DMS153 (cell line): Measurements from ENCODE around the gene TBC1D8.
A peak's percentile ranks its signal among the peaks of the same experiment; 100 is the strongest.

Source experiments
- DNase-seq: peaks from one replicate; lab custom pipeline; 2025; lab: John Stamatoyannopoulos, UW

Gene TBC1D8

GRCh38 chr2:101135412-101136296 lies 15.5 kb downstream of the TBC1D8 start:
- DNase-seq, result no peak

- no peak for DNase-seq
Measured at GRCh38 chr2:101133492-101134100, 17.6 kb downstream of the TBC1D8 start.

- DNase-seq, result no peak
Measured at GRCh38 chr2:101132202-101132601, 19.0 kb downstream of the TBC1D8 start.

- no peak for DNase-seq
Measured at GRCh38 chr2:101130081-101130480, 21.1 kb downstream of the TBC1D8 start.

- DNase-seq, result no peak
Measured at GRCh38 chr2:101127319-101128056, 23.7 kb downstream of the TBC1D8 start.

- DNase-seq, result no peak
Measured at GRCh38 chr2:101125808-101126207, 25.4 kb downstream of the TBC1D8 start.

- no peak for DNase-seq
Measured at GRCh38 chr2:101125374-101125773, 25.8 kb downstream of the TBC1D8 start.

- DNase-seq, result no peak
Measured at GRCh38 chr2:101124643-101125366, 26.4 kb downstream of the TBC1D8 start.

GRCh38 chr2:101123795-101124471 lies 27.2 kb downstream of the TBC1D8 start:
- DNase-seq, result no peak

- no peak for DNase-seq
Measured at GRCh38 chr2:101121174-101121573, 30.0 kb downstream of the TBC1D8 start.

- peak; percentile 47 for DNase-seq
Measured at GRCh38 chr2:101120124-101120996, 30.8 kb downstream of the TBC1D8 start.

GRCh38 chr2:101119431-101119830 lies 31.8 kb downstream of the TBC1D8 start:
- DNase-seq, result no peak

- no peak for DNase-seq
Measured at GRCh38 chr2:101116841-101117552, 34.2 kb downstream of the TBC1D8 start.

- DNase-seq, result no peak
Measured at GRCh38 chr2:101116348-101116747, 34.8 kb downstream of the TBC1D8 start.

GRCh38 chr2:101115664-101116063 lies 35.5 kb downstream of the TBC1D8 start:
- DNase-seq, result no peak

GRCh38 chr2:101114815-101115214 lies 36.4 kb downstream of the TBC1D8 start:
- DNase-seq, result no peak

GRCh38 chr2:101114268-101114783 lies 36.9 kb downstream of the TBC1D8 start:
- peak; percentile 47 for DNase-seq

- DNase-seq, result peak; percentile 95
Measured at GRCh38 chr2:101113441-101114267, 37.5 kb downstream of the TBC1D8 start.

- no peak for DNase-seq
Measured at GRCh38 chr2:101112772-101113157, 38.4 kb downstream of the TBC1D8 start.
